Measurements from ENCODE around the gene ZNF490. TPM values are rescaled to one million over a fixed set of nuclear protein-coding genes. Genes with fewer than 3 reads are reported as not detected.

Gene ZNF490
- total RNA-seq = 2.6 and 5.2 TPM in 2 replicates

GRCh38 chr19:12610540-12611360 lies at the start of gene ZNF490, which contains the start of gene ZNF791:
ZNF490 (minus strand) TSS chr19:12610813; CDS start chr19:12610680, 133 bp downstream.
ZNF791 (plus strand) TSS chr19:12610920; CDS start chr19:12611080, 160 bp downstream.

GRCh38 chr19:12551060-12551832 lies 59.4 kb downstream of the ZNF490 start, which contains the start of gene ZNF564:
ZNF564 (minus strand) TSS chr19:12551482; CDS start chr19:12551332, 150 bp downstream.

Other genes starting within 250 kb of the ZNF490 start
- 0.61 and 2.9 TPM in 2 replicates for gene ZNF442, start 245.1 kb downstream of the ZNF490 start, total RNA-seq
- 2.0 and 2.1 TPM in 2 replicates for gene ZNF799, start 209.5 kb downstream of the ZNF490 start, total RNA-seq
- 1.5 and 1.6 TPM in 2 replicates for gene ZNF443, start 169.8 kb downstream of the ZNF490 start, total RNA-seq
- 0.47 and 0.53 TPM in 2 replicates for gene ZNF709, start 126.0 kb downstream of the ZNF490 start, total RNA-seq
- gene ZNF564, start 59.3 kb downstream of the ZNF490 start, total RNA-seq = 2.6 and 3.9 TPM in 2 replicates
- gene ZNF791, start 107 bp upstream of the ZNF490 start, total RNA-seq = 5.2 and 5.3 TPM in 2 replicates
- 45.4 and 59.0 TPM in 2 replicates for gene MAN2B1, start 55.9 kb upstream of the ZNF490 start, total RNA-seq
- gene WDR83, start 56.0 kb upstream of the ZNF490 start, total RNA-seq = 5.1 and 11.3 TPM in 2 replicates
- gene DHPS, start 71.1 kb upstream of the ZNF490 start, total RNA-seq = 70.4 and 110 TPM in 2 replicates
- gene GNG14, start 77.2 kb upstream of the ZNF490 start, total RNA-seq = not detected in 2 replicates
- 15.1 and 17.9 TPM in 2 replicates for gene FBXW9, start 85.8 kb upstream of the ZNF490 start, total RNA-seq
- 20.5 and 26.8 TPM in 2 replicates for gene TNPO2, start 113.1 kb upstream of the ZNF490 start, total RNA-seq
- 272 and 389 TPM in 2 replicates for gene TRIR, start 123.9 kb upstream of the ZNF490 start, total RNA-seq
- gene GET3, start 126.7 kb upstream of the ZNF490 start, total RNA-seq = 79.1 and 99.4 TPM in 2 replicates
- gene BEST2, start 141.0 kb upstream of the ZNF490 start, total RNA-seq = 0.39 TPM in 1 of 2 replicates, not detected in the other
- gene HOOK2, start 164.7 kb upstream of the ZNF490 start, total RNA-seq = 30.8 and 32.7 TPM in 2 replicates
- 369 and 618 TPM in 2 replicates for gene JUNB, start 180.7 kb upstream of the ZNF490 start, total RNA-seq
- 260 and 355 TPM in 2 replicates for gene PRDX2, start 191.0 kb upstream of the ZNF490 start, total RNA-seq
- gene THSD8, start 191.3 kb upstream of the ZNF490 start, total RNA-seq = not detected in 2 replicates
- gene RNASEH2A, start 195.8 kb upstream of the ZNF490 start, total RNA-seq = 26.7 and 51.0 TPM in 2 replicates
- gene RTBDN, start 223.8 kb upstream of the ZNF490 start, total RNA-seq = not detected in 2 replicates
- gene MAST1, start 227.7 kb upstream of the ZNF490 start, total RNA-seq = 0.08 and 0.78 TPM in 2 replicates